ENCODE results near the gene PDE7B. TPM values are rescaled to one million over a fixed set of nuclear protein-coding genes. Genes with fewer than 3 reads are reported as not detected.

PDE7B gene
- total RNA-seq, 1 experiment from 2014 or later: 0.03 TPM

- no peak overlapping the region for H3K4me3 ChIP-seq (ENCODE audit: low read depth in 2 of 2, low read length in 2 of 2)
- no peaks in the 10 kb centered on the region for H3K27me3 ChIP-seq (ENCODE audit: control insufficient read depth, insufficient read depth, low read length)
- H3K27ac ChIP-seq (ENCODE audit: low read length): no peak overlapping the region
- DNase-seq (ENCODE audit: low read depth, low spot score) (no peak), ATAC-seq (no peak)
- TF ChIP-seq POLR2AphosphoS5 (IDR thresholded peaks at IDR 0.05; ENCODE audit: low read depth, low read length) (no peak), REST (IDR thresholded peaks at IDR 0.05; ENCODE audit: insufficient read depth in 1 of 2, low read depth in 2 of 2, low read length in 1 of 2) (no peak), TCF7L2 (IDR thresholded peaks at IDR 0.05; ENCODE audit: low read depth, low read length) (no peak), CTCF (IDR thresholded peaks at IDR 0.05) (no peak), SIN3A (IDR thresholded peaks at IDR 0.05; ENCODE audit: borderline replicate concordance, insufficient read depth, low read depth, low read length) (no peak)
- intact Hi-C loops (cut with micrococcal nuclease; ENCODE audit: unreplicated experiment) (loop anchor here (10.0 kb wide), 1 partner anchor 186 kb away; no protein-coding TSS in a partner anchor), in situ Hi-C loops (cut with HindIII; ENCODE audit: low pct_unique_long_range_greater_than_20kb, low sequenced_read_pairs) (no loop called here)
- ChIA-PET CTCF (no interaction called here), POLR2A (no interaction called here)
- BruUV-seq (replicated peaks): no TSS peak
- no peaks in the 10 kb centered on the region for H3K9me3 ChIP-seq (ENCODE audit: control insufficient read depth, insufficient read depth, low read depth, low read length)
- no peaks in the 10 kb centered on the region for H3K4me1 ChIP-seq (ENCODE audit: control insufficient read depth, insufficient read depth, low read length)
- H3K36me3 ChIP-seq (ENCODE audit: control insufficient read depth, insufficient read depth, low read length): no peaks in the 10 kb centered on the region
These were observed 187.7 kb downstream of the PDE7B start for GRCh38 chr6:136039185-136039584.

- no peaks in the 10 kb centered on the region for H3K36me3 ChIP-seq (ENCODE audit: control insufficient read depth, insufficient read depth, low read length)
- in situ Hi-C loops (cut with HindIII; ENCODE audit: low pct_unique_long_range_greater_than_20kb, low sequenced_read_pairs): no loop called here
- intact Hi-C loops (cut with micrococcal nuclease; ENCODE audit: unreplicated experiment): no loop called here
- ATAC-seq: no peak
- no peaks in the 10 kb centered on the region for H3K4me1 ChIP-seq (ENCODE audit: control insufficient read depth, insufficient read depth, low read length)
- H3K4me3 ChIP-seq (ENCODE audit: low read depth in 2 of 2, low read length in 2 of 2): no peak overlapping the region
- TF ChIP-seq TCF7L2 (IDR thresholded peaks at IDR 0.05; ENCODE audit: low read depth, low read length): no peak
- no peak for DNase-seq (ENCODE audit: low read depth, low spot score)
- H3K9me3 ChIP-seq (ENCODE audit: control insufficient read depth, insufficient read depth, low read depth, low read length): no peaks in the 10 kb centered on the region
- CTCF ChIA-PET: no interaction called here
- no peaks in the 10 kb centered on the region for H3K27me3 ChIP-seq (ENCODE audit: control insufficient read depth, insufficient read depth, low read length)
- H3K27ac ChIP-seq (ENCODE audit: low read length): no peak overlapping the region
- BruUV-seq (replicated peaks): no TSS peak
- POLR2A ChIA-PET: no interaction called here
These were observed 199.0 kb downstream of the PDE7B start for GRCh38 chr6:136050475-136050874.

- no peaks in the 10 kb centered on the region for H3K27me3 ChIP-seq (ENCODE audit: control insufficient read depth, insufficient read depth, low read length)
- H3K36me3 ChIP-seq (ENCODE audit: control insufficient read depth, insufficient read depth, low read length): no peaks in the 10 kb centered on the region
- no peaks in the 10 kb centered on the region for H3K9me3 ChIP-seq (ENCODE audit: control insufficient read depth, insufficient read depth, low read depth, low read length)
- no peak for TF ChIP-seq TCF7L2 (IDR thresholded peaks at IDR 0.05; ENCODE audit: low read depth, low read length)
- TF ChIP-seq SIN3A (IDR thresholded peaks at IDR 0.05; ENCODE audit: borderline replicate concordance, insufficient read depth, low read depth, low read length): no peak
- no peak for TF ChIP-seq CTCF (IDR thresholded peaks at IDR 0.05)
- no peak for TF ChIP-seq REST (IDR thresholded peaks at IDR 0.05; ENCODE audit: insufficient read depth in 1 of 2, low read depth in 2 of 2, low read length in 1 of 2)
- no peak for TF ChIP-seq POLR2AphosphoS5 (IDR thresholded peaks at IDR 0.05; ENCODE audit: low read depth, low read length)
- H3K4me3 ChIP-seq (ENCODE audit: low read depth in 2 of 2, low read length in 2 of 2): no peak overlapping the region
- DNase-seq (ENCODE audit: low read depth, low spot score) (no peak), ATAC-seq (no peak)
- POLR2A ChIA-PET: no interaction called here
- BruUV-seq (replicated peaks): no TSS peak
- H3K4me1 ChIP-seq (ENCODE audit: control insufficient read depth, insufficient read depth, low read length): no peaks in the 10 kb centered on the region
- CTCF ChIA-PET: no interaction called here
- no peak overlapping the region for H3K27ac ChIP-seq (ENCODE audit: low read length)
- intact Hi-C loops (cut with micrococcal nuclease; ENCODE audit: unreplicated experiment): no loop called here
- in situ Hi-C loops (cut with HindIII; ENCODE audit: low pct_unique_long_range_greater_than_20kb, low sequenced_read_pairs): no loop called here
These were observed 199.8 kb downstream of the PDE7B start for GRCh38 chr6:136051140-136051775.

Data from Panc1 (cell line).